ENCODE data around the gene INPP4A. TPM values are rescaled to one million over a fixed set of nuclear protein-coding genes. Genes with fewer than 3 reads are reported as not detected.

The INPP4A gene
- total and polyA plus RNA-seq, 2 donors (not counting 3 experiments of a cell fraction or from before 2014, with no cell fraction given) = 14.9 to 28.8 TPM

- dilution Hi-C loops (cut with MboI; ENCODE audit: extremely low pct_ligation_motif_present, low sequenced_read_pairs) = no loop called here
- no peak for FAIRE-seq
These were observed 111.8 kb downstream of the INPP4A start for GRCh38 chr2:98556344-98557033.

More at GRCh38 chr2:98556344-98557033, 111.8 kb downstream of the INPP4A start:
- no peak overlapping the region for H2AFZ ChIP-seq (ENCODE audit: low read depth, low read length)
- no peak for TF ChIP-seq POLR2A (IDR thresholded peaks at IDR 0.05; ENCODE audit: low read depth, low read length)
- no peak for TF ChIP-seq FOS (IDR thresholded peaks at IDR 0.05; ENCODE audit: borderline replicate concordance, insufficient read depth, low read length)
- TF ChIP-seq MYC (IDR thresholded peaks at IDR 0.05; ENCODE audit: low read depth, low read length) = no peak
- TF ChIP-seq POLR2AphosphoS5 (IDR thresholded peaks at IDR 0.05; ENCODE audit: insufficient read depth, low read depth, low read length) = no peak
- TF ChIP-seq CTCF (IDR thresholded peaks at IDR 0.05; ENCODE audit: extremely low read depth in 1 of 2, insufficient read depth in 1 of 2, low read depth in 1 of 2, low read length in 2 of 2) = no peak
- no peak for TF ChIP-seq MAX (IDR thresholded peaks at IDR 0.05; ENCODE audit: insufficient read depth, insufficient read length)
- no peak for TF ChIP-seq JUN (IDR thresholded peaks at IDR 0.05; ENCODE audit: borderline replicate concordance, insufficient read depth, insufficient read length, low read depth)
- TF ChIP-seq EZH2 (IDR thresholded peaks at IDR 0.05; ENCODE audit: borderline replicate concordance, low read depth, low read length, severe bottlenecking) = no peak
- TF ChIP-seq GATA2 (IDR thresholded peaks at IDR 0.05; ENCODE audit: insufficient read depth, insufficient read length, low read depth, low read length) = no peak
- H3K27me3 ChIP-seq (ENCODE audit: control insufficient read depth in 2 of 2, insufficient read depth in 2 of 2, low read length in 2 of 2) = no peaks in the 10 kb centered on the region
- no peaks in the 10 kb centered on the region for H3K79me2 ChIP-seq (ENCODE audit: control insufficient read depth, insufficient read depth, low read length)
- H3K36me3 ChIP-seq (ENCODE audit: control insufficient read depth in 2 of 2, extremely low read depth in 1 of 2, insufficient read depth in 2 of 2, low read length in 2 of 2) = peaks cover 2 to 27% of the 10 kb centered on the region in 2 experiments
- H3K27ac ChIP-seq (ENCODE audit: insufficient read depth, low read depth, low read length) = no peak overlapping the region
- BruUV-seq (replicated peaks) = no TSS peak
- ChIA-PET POLR2A (no interaction called here), CTCF (interaction anchor here (0.6 to 1.4 kb wide), 6 partner anchors 13 to 146 kb away, joined by 3 to 4 read pairs (median 4); no protein-coding TSS in a partner anchor)
- H3K4me2 ChIP-seq (ENCODE audit: insufficient read depth, low read length) = no peak overlapping the region
- DNase-seq (ENCODE audit: low read depth, low spot score) = no peak
- no peak overlapping the region for H3K9ac ChIP-seq (replicated peaks; ENCODE audit: extremely low read depth, insufficient read depth, low read length)
- H3K9me1 ChIP-seq (replicated peaks; ENCODE audit: control insufficient read depth, extremely low read depth, insufficient read depth, low read length) = no peaks in the 10 kb centered on the region
- no peaks in the 10 kb centered on the region for H3K4me1 ChIP-seq (ENCODE audit: control insufficient read depth, extremely low read depth, insufficient read depth, low read length)
- H4K20me1 ChIP-seq (replicated peaks; ENCODE audit: control insufficient read depth, extremely low read depth, insufficient read depth, low read length) = no peaks in the 10 kb centered on the region
- no peak overlapping the region for H3K4me3 ChIP-seq (replicated peaks in 1 of 3; ENCODE audit: insufficient read depth in 1 of 3, low read depth in 1 of 3, low read length in 3 of 3)
- intact Hi-C loops (cut with micrococcal nuclease) = no loop called here
- no peaks in the 10 kb centered on the region for H3K9me3 ChIP-seq (replicated peaks; ENCODE audit: control insufficient read depth, insufficient read depth, low read length)

Measured in endothelial cell of umbilical vein (primary cell).